HG02981 (cell line): Measurements from ENCODE around the gene ARID1B.
A peak's percentile ranks its signal among the peaks of the same experiment; 100 is the strongest.

Experiments used
- ATAC-seq: cut with Tn5 transposase; IDR thresholded peaks from one replicate; pipeline ENCODE4 v1.9.1; 2021; ENCODE audit warnings: mild to moderate bottlenecking, moderate library complexity; ENCODE audit not compliant: unreplicated experiment

Gene ARID1B

GRCh38 chr6:156900292-156900691 lies 123.1 kb downstream of the ARID1B start:
- no peak for ATAC-seq

- ATAC-seq: no peak
These were observed 124.3 kb downstream of the ARID1B start for GRCh38 chr6:156901309-156902019.

GRCh38 chr6:156902782-156903181 lies 125.6 kb downstream of the ARID1B start:
- no peak for ATAC-seq

GRCh38 chr6:156904176-156904967 lies 127.2 kb downstream of the ARID1B start:
- ATAC-seq: no peak

GRCh38 chr6:156905801-156906200 lies 128.6 kb downstream of the ARID1B start:
- no peak for ATAC-seq

- no peak for ATAC-seq
These were observed 129.3 kb downstream of the ARID1B start for GRCh38 chr6:156906451-156906850.

- no peak for ATAC-seq
These were observed 132.2 kb downstream of the ARID1B start for GRCh38 chr6:156909212-156910010.

GRCh38 chr6:156910011-156910334 lies 132.8 kb downstream of the ARID1B start:
- ATAC-seq: no peak

GRCh38 chr6:156910938-156911337 lies 133.8 kb downstream of the ARID1B start:
- no peak for ATAC-seq

GRCh38 chr6:156911581-156911980 lies 134.4 kb downstream of the ARID1B start:
- ATAC-seq: no peak

GRCh38 chr6:156912431-156912830 lies 135.3 kb downstream of the ARID1B start:
- no peak for ATAC-seq

GRCh38 chr6:156914181-156914580 lies 137.0 kb downstream of the ARID1B start:
- no peak for ATAC-seq

- ATAC-seq: no peak
These were observed 139.1 kb downstream of the ARID1B start for GRCh38 chr6:156916130-156916801.

GRCh38 chr6:156917213-156917612 lies 140.0 kb downstream of the ARID1B start:
- peak; percentile 55 for ATAC-seq

- no peak for ATAC-seq
These were observed 141.5 kb downstream of the ARID1B start for GRCh38 chr6:156918647-156919046.

GRCh38 chr6:156919370-156919769 lies 142.2 kb downstream of the ARID1B start:
- ATAC-seq: no peak

GRCh38 chr6:156919814-156920369 lies 142.7 kb downstream of the ARID1B start:
- ATAC-seq: no peak

- ATAC-seq: no peak
These were observed 147.1 kb downstream of the ARID1B start for GRCh38 chr6:156924246-156924645.

GRCh38 chr6:156925026-156925425 lies 147.8 kb downstream of the ARID1B start:
- ATAC-seq: no peak

- peak; percentile 83 for ATAC-seq
These were observed 148.8 kb downstream of the ARID1B start for GRCh38 chr6:156925718-156926607.
